Osteocyte (in vitro differentiated cells): Measurements from ENCODE around the gene EML5. TPM values are rescaled to one million over a fixed set of nuclear protein-coding genes. Genes with fewer than 3 reads are reported as not detected.

Experiments
- DNase-seq: peaks from one replicate; pipeline ENCODE4 v3.0.0; 2021; ENCODE audit warnings: mixed read lengths; ENCODE audit not compliant: unreplicated experiment; ENCODE audit errors: extremely low spot score
- H3K27ac Mint-ChIP-seq: one replicate; pipeline ENCODE4 v1.8.0; 2021; ENCODE audit warnings: mild to moderate bottlenecking, mixed read lengths; ENCODE audit not compliant: unreplicated experiment
- H3K27me3 Mint-ChIP-seq: one replicate; pipeline ENCODE4 v1.8.0; 2021; ENCODE audit warnings: mixed read lengths; ENCODE audit not compliant: unreplicated experiment
- H3K36me3 Mint-ChIP-seq: one replicate; pipeline ENCODE4 v1.8.0; 2021; ENCODE audit warnings: mixed read lengths; ENCODE audit not compliant: unreplicated experiment
- H3K4me1 Mint-ChIP-seq: one replicate; pipeline ENCODE4 v1.8.0; 2021; ENCODE audit warnings: mixed read lengths; ENCODE audit not compliant: unreplicated experiment
- H3K4me3 Mint-ChIP-seq: one replicate; pipeline ENCODE4 v1.8.0; 2021; ENCODE audit warnings: mild to moderate bottlenecking, moderate library complexity, mixed read lengths; ENCODE audit not compliant: unreplicated experiment
- H3K9me3 Mint-ChIP-seq: one replicate; pipeline ENCODE4 v1.8.0; 2021; ENCODE audit warnings: mixed read lengths; ENCODE audit not compliant: unreplicated experiment
- CTCF ChIP-seq: fragments of 200-600 bp; sonication (generic); IDR thresholded peaks from 2 replicates; pipeline ENCODE4 v1.5.0; 2021; ENCODE audit warnings: antibody characterized with exemption, mild to moderate bottlenecking, moderate library complexity
- total RNA-seq: library from RNA; stranded (reverse); gene quantifications from 2 replicates; pipeline ENCODE4 v1.2.1, GENCODE V29; 2021

Gene EML5
- total RNA-seq, 1 donor from 2014 or later: 0.19 TPM

- Mint-ChIP-seq H3K9me3 (no peaks in the 10 kb centered on the region), H3K27ac (no peak overlapping the region), H3K4me3 (no peak overlapping the region), H3K36me3 (no peaks in the 10 kb centered on the region), H3K27me3 (peaks cover 47% of the 10 kb centered on the region), H3K4me1 (no peaks in the 10 kb centered on the region)
- no peak for TF ChIP-seq CTCF
- no peak for DNase-seq
Observed at GRCh38 chr14:88753873-88754272, 38.9 kb downstream of the EML5 start.

- no peaks in the 10 kb centered on the region for H3K4me1 Mint-ChIP-seq
- no peaks in the 10 kb centered on the region for H3K36me3 Mint-ChIP-seq
- H3K9me3 Mint-ChIP-seq: no peaks in the 10 kb centered on the region
- no peak for DNase-seq
- H3K27ac Mint-ChIP-seq: no peak overlapping the region
- peaks cover 52% of the 10 kb centered on the region for H3K27me3 Mint-ChIP-seq
- H3K4me3 Mint-ChIP-seq: no peak overlapping the region
- TF ChIP-seq CTCF: no peak
Observed at GRCh38 chr14:88750945-88751344, 41.8 kb downstream of the EML5 start.

GRCh38 chr14:88750413-88750812 is 42.3 kb downstream of the EML5 start:
- Mint-ChIP-seq H3K4me3 (no peak overlapping the region), H3K4me1 (no peaks in the 10 kb centered on the region), H3K27me3 (peaks cover 50% of the 10 kb centered on the region), H3K9me3 (no peaks in the 10 kb centered on the region), H3K27ac (no peak overlapping the region), H3K36me3 (no peaks in the 10 kb centered on the region)
- no peak for TF ChIP-seq CTCF
- DNase-seq: no peak

GRCh38 chr14:88749139-88749538 is 43.6 kb downstream of the EML5 start:
- no peak for DNase-seq
- H3K9me3 Mint-ChIP-seq: no peaks in the 10 kb centered on the region
- H3K27ac Mint-ChIP-seq: no peak overlapping the region
- H3K4me1 Mint-ChIP-seq: no peaks in the 10 kb centered on the region
- H3K4me3 Mint-ChIP-seq: no peak overlapping the region
- TF ChIP-seq CTCF: no peak
- no peaks in the 10 kb centered on the region for H3K36me3 Mint-ChIP-seq
- peaks cover 53% of the 10 kb centered on the region for H3K27me3 Mint-ChIP-seq

- H3K27ac Mint-ChIP-seq: no peak overlapping the region
- H3K9me3 Mint-ChIP-seq: no peaks in the 10 kb centered on the region
- H3K27me3 Mint-ChIP-seq: peaks cover 53% of the 10 kb centered on the region
- no peaks in the 10 kb centered on the region for H3K36me3 Mint-ChIP-seq
- H3K4me1 Mint-ChIP-seq: no peaks in the 10 kb centered on the region
- DNase-seq: no peak
- TF ChIP-seq CTCF: no peak
- no peak overlapping the region for H3K4me3 Mint-ChIP-seq
Observed at GRCh38 chr14:88748288-88748687, 44.5 kb downstream of the EML5 start.
